H1 (cell line): ENCODE results near the gene MACROD1. TPM values are rescaled to one million over a fixed set of nuclear protein-coding genes. Genes with fewer than 3 reads are reported as not detected.

Source experiments
- CTCF ChIA-PET: fragments of 300-600 bp; sonication (Branson Sonifier 250); formaldehyde crosslinking; loops from one replicate; lab custom pipeline; 2021; ENCODE audit not compliant: partially characterized antibody; lab: Charles Lee
- POLR2A ChIA-PET: fragments of 300-600 bp; sonication (Branson Sonifier 250); formaldehyde crosslinking; loops from one replicate; lab custom pipeline; 2021; ENCODE audit warnings: inconsistent platforms; ENCODE audit not compliant: partially characterized antibody; lab: Charles Lee
- DNase-seq, 2 experiments: peaks; one replicate each; pipeline versions ENCODE4 v3.0.0 to v3.0.0-alpha.2; 2010 to 2022; ENCODE audit warnings: low spot score in 2 of 2, low read depth in 1 of 2, mixed read lengths in 1 of 2
- FAIRE-seq: peaks from 2 replicates; lab custom pipeline; 2011; peaks lifted over from hg19 to GRCh38; lab: Jason Lieb, UNC
- H2AFZ ChIP-seq: 2 replicates; pipeline ENCODE4 v1.8.1; 2012; ENCODE audit warnings: low read length, inconsistent platforms
- H2AK5ac ChIP-seq: 2 replicates; pipeline ENCODE4 v1.6.1; 2013; ENCODE audit warnings: low read depth, low read length
- H2BK120ac ChIP-seq: replicated peaks from 2 replicates; pipeline ENCODE3; 2013; ENCODE audit warnings: low read depth, low read length, inconsistent platforms
- H2BK12ac ChIP-seq: 2 replicates; pipeline ENCODE4 v1.6.1; 2013; ENCODE audit warnings: low read depth, low read length
- H2BK15ac ChIP-seq: 2 replicates; pipeline ENCODE4 v1.6.1; 2013; ENCODE audit warnings: low read length
- H2BK20ac ChIP-seq: 2 replicates; pipeline ENCODE4 v1.6.1; 2013; ENCODE audit warnings: low read length
- H2BK5ac ChIP-seq: 2 replicates; pipeline ENCODE4 v1.6.1; 2013; ENCODE audit warnings: low read depth, low read length
- H3K14ac ChIP-seq: 2 replicates; pipeline ENCODE4 v1.6.1; 2013; ENCODE audit warnings: inconsistent platforms; ENCODE audit not compliant: insufficient read length
- H3K18ac ChIP-seq: 2 replicates; pipeline ENCODE4 v1.6.1; 2013; ENCODE audit warnings: low read length; ENCODE audit errors: extremely low read depth
- H3K23ac ChIP-seq: 2 replicates; pipeline ENCODE4 v1.6.1; 2013; ENCODE audit warnings: inconsistent platforms; ENCODE audit not compliant: insufficient read length
- H3K23me2 ChIP-seq: 2 replicates; pipeline ENCODE4 v1.6.1; 2013; ENCODE audit warnings: low read depth, low read length
- H3K27ac ChIP-seq: 2 replicates; pipeline ENCODE4 v1.6.1; 2011; ENCODE audit warnings: low read depth, low read length, inconsistent platforms
- H3K27me3 ChIP-seq, 4 experiments: replicated peaks in 1 of 4; 1 replicate in 1 of 4; 2 replicates in 3 of 4; pipeline versions ENCODE4 v1.6.1 to v1.8.1; 2011 to 2013; ENCODE audit warnings: low read length in 3 of 4, mild to moderate bottlenecking in 3 of 4, inconsistent platforms in 2 of 4, mixed read lengths in 2 of 4, moderate library complexity in 1 of 4; ENCODE audit not compliant: control insufficient read depth in 3 of 4, insufficient read depth in 3 of 4; ENCODE audit errors: extremely low read depth in 1 of 4
- H3K36me3 ChIP-seq, 4 experiments: 2 replicates each; pipeline versions ENCODE4 v1.6.1 to v1.8.1; 2011 to 2013; ENCODE audit warnings: mild to moderate bottlenecking in 4 of 4, low read length in 3 of 4, moderate library complexity in 2 of 4, control low read depth in 1 of 4, inconsistent platforms in 1 of 4; ENCODE audit not compliant: insufficient read depth in 4 of 4, control insufficient read depth in 2 of 4
- H3K4ac ChIP-seq: replicated peaks from 2 replicates; pipeline ENCODE3; 2013; ENCODE audit warnings: low read length, low read depth, mixed read lengths, inconsistent platforms; ENCODE audit not compliant: insufficient read length
- H3K4me1 ChIP-seq, 4 experiments: replicated peaks in 1 of 4; 1 replicate in 1 of 4; 2 replicates in 3 of 4; pipeline versions ENCODE4 v1.6.1 to v1.8.1; 2011 to 2013; ENCODE audit warnings: low read length in 3 of 4, inconsistent platforms in 2 of 4, mixed read lengths in 1 of 4; ENCODE audit not compliant: insufficient read depth in 4 of 4, control insufficient read depth in 3 of 4
- H3K4me2 ChIP-seq, 2 experiments: 2 replicates each; pipeline versions ENCODE4 v1.6.1 to v1.8.1; 2011 to 2013; ENCODE audit warnings: low read depth in 2 of 2, low read length in 2 of 2, control low read depth in 1 of 2, inconsistent platforms in 1 of 2, mild to moderate bottlenecking in 1 of 2; ENCODE audit not compliant: insufficient read depth in 1 of 2
- H3K4me3 ChIP-seq, 4 experiments: fragments of 200-600, 300-600 bp in 1 of 4; sonication (generic), shearing (Covaris generic), sonication (Bioruptor Twin) in 1 of 4; 2 replicates each; pipeline versions ENCODE4 v1.5.1 to v1.8.1; 2011 to 2016; ENCODE audit warnings: low read length in 4 of 4, low read depth in 3 of 4, control low read depth in 2 of 4, inconsistent platforms in 2 of 4, mild to moderate bottlenecking in 2 of 4, mixed read lengths in 1 of 4, moderate library complexity in 1 of 4; ENCODE audit not compliant: insufficient read depth in 2 of 4; ENCODE audit errors: extremely low read depth in 1 of 4
- H3K56ac ChIP-seq: replicated peaks from 2 replicates; pipeline ENCODE3; 2013; ENCODE audit warnings: low read depth, mild to moderate bottlenecking, mixed read lengths, low read length, inconsistent platforms; ENCODE audit not compliant: insufficient read length
- H3K79me1 ChIP-seq: 2 replicates; pipeline ENCODE4 v1.6.1; 2013; ENCODE audit warnings: low read depth, low read length, control low read depth
- H3K79me2 ChIP-seq, 2 experiments: 2 replicates each; pipeline versions ENCODE4 v1.6.1 to v1.8.1; 2012 to 2013; ENCODE audit warnings: low read length in 2 of 2, mild to moderate bottlenecking in 2 of 2, inconsistent platforms in 1 of 2; ENCODE audit not compliant: insufficient read depth in 2 of 2, control insufficient read depth in 1 of 2
- H3K9ac ChIP-seq, 4 experiments: replicated peaks in 1 of 4; 1 replicate in 1 of 4; 2 replicates in 3 of 4; pipeline versions ENCODE4 v1.6.1 to v1.8.1; 2011 to 2013; ENCODE audit warnings: low read depth in 3 of 4, low read length in 3 of 4, control low read depth in 2 of 4, mild to moderate bottlenecking in 2 of 4, moderate library complexity in 2 of 4, inconsistent platforms in 1 of 4; ENCODE audit errors: extremely low read depth in 1 of 4
- H3K9me3 ChIP-seq, 2 experiments: 2 replicates each; pipeline versions ENCODE4 v1.6.1 to v1.8.1; 2012 to 2013; ENCODE audit warnings: mild to moderate bottlenecking in 2 of 2, moderate library complexity in 2 of 2, control low read depth in 1 of 2, inconsistent platforms in 1 of 2, low read depth in 1 of 2, low read length in 1 of 2, mixed read lengths in 1 of 2; ENCODE audit not compliant: insufficient read depth in 2 of 2
- H4K20me1 ChIP-seq, 2 experiments: replicated peaks in 1 of 2; 2 replicates each; pipeline versions ENCODE3 to v1.8.1; 2011 to 2013; ENCODE audit warnings: inconsistent platforms in 2 of 2, low read length in 2 of 2, mild to moderate bottlenecking in 1 of 2; ENCODE audit not compliant: insufficient read depth in 2 of 2, control insufficient read depth in 1 of 2
- H4K5ac ChIP-seq: 2 replicates; pipeline ENCODE4 v1.6.1; 2013; ENCODE audit warnings: low read length, low read depth, mixed read lengths, inconsistent platforms; ENCODE audit not compliant: insufficient read length
- H4K8ac ChIP-seq: 2 replicates; pipeline ENCODE4 v1.8.0; 2013; ENCODE audit warnings: mild to moderate bottlenecking, moderate library complexity, low read length, inconsistent platforms; ENCODE audit not compliant: insufficient read depth; ENCODE audit errors: extremely low read depth
- H4K91ac ChIP-seq: replicated peaks from 2 replicates; pipeline ENCODE3; 2013; ENCODE audit warnings: low read length, mixed read lengths, inconsistent platforms; ENCODE audit not compliant: insufficient read length
- CHD2 ChIP-seq: IDR thresholded peaks from 2 replicates; pipeline ENCODE4 v1.6.1; 2012; ENCODE audit warnings: low read length, improper control_type of control experiment
- HDAC6 ChIP-seq: IDR thresholded peaks from one replicate; pipeline ENCODE4 v1.7.1; 2012; ENCODE audit warnings: low read depth, mild to moderate bottlenecking, inconsistent platforms, low read length, moderate library complexity
- KDM1A ChIP-seq: fragments of 200-600, 300-600 bp; sonication (generic); IDR thresholded peaks from 2 replicates; pipeline ENCODE4 v1.7.1; 2016; ENCODE audit warnings: mild to moderate bottlenecking, low read length, borderline replicate concordance
- WGBS, 2 experiments: shearing (Covaris generic) in 1 of 2; methylation state at CpG; one replicate each; pipeline versions ENCODE4 v1.1.6 to v1.1.7; 2013 to 2015; ENCODE audit warnings: low lambda C conversion rate in 2 of 2, mixed read lengths in 2 of 2, inconsistent platforms in 1 of 2, low coverage in 1 of 2, missing lambda C conversion rate in 1 of 2; ENCODE audit not compliant: insufficient replicate concordance in 2 of 2, insufficient coverage in 1 of 2, insufficient read length in 1 of 2; ENCODE audit errors: extremely low coverage in 1 of 2, missing lambda C conversion rate in 1 of 2; 5-methylcytosine and 5-hydroxymethylcytosine counted together
- polyA plus RNA-seq, 7 experiments: library from polyadenylated mRNA; depleted of rRNA in 3 of 7; stranded (reverse) in 5 of 7; unstranded in 2 of 7; fragments of >200 nt in 5 of 7; fragments of 200-250 nt in 2 of 7; gene quantifications; 1 replicate in 5 of 7; 2 replicates in 1 of 7; 4 replicates in 1 of 7; pipeline versions ENCODE4 v1.2.1 to v1.2.3, GENCODE V29; 2011 to 2013; ENCODE audit warnings: missing spikeins in 2 of 7, mixed read lengths in 2 of 7
- total RNA-seq: library from RNA; stranded (reverse); fragmentation: NEBNext Ultra II Directional; extraction: Animal tissue kit (Norgen Biotek cat#: 25700); gene quantifications from 2 replicates; pipeline ENCODE4 v1.2.1, GENCODE V29; 2021

The MACROD1 gene
- total and polyA plus RNA-seq, 2 of the 8 experiments (the other 6 are each of a cell fraction or from before 2014, with no cell fraction given) = 19.5 to 34.1 TPM

- Histone ChIP-seq H3K27ac (no peak overlapping the region), H2BK5ac (no peak overlapping the region)
- no peak for DNase-seq
These were observed 155.1 kb downstream of the MACROD1 start for GRCh38 chr11:64010783-64011182.

More at GRCh38 chr11:64010783-64011182, 155.1 kb downstream of the MACROD1 start:
- no peak for TF ChIP-seq CHD2
- no peak for TF ChIP-seq KDM1A
- TF ChIP-seq HDAC6 = no peak
- Histone ChIP-seq H3K27me3 (peaks cover 23 to 94% (median 72%) of the 10 kb centered on the region in 4 experiments), H2BK20ac (no peak overlapping the region), H3K79me1 (no peaks in the 10 kb centered on the region; the same call in 1 of the 2 replicates), H3K4me2 (no peak overlapping the region), H3K23me2 (peaks cover 21% of the 10 kb centered on the region; the same call in 1 of the 2 replicates), H3K18ac (no peak overlapping the region), H2AK5ac (no peak overlapping the region; the same call in 1 of the 2 replicates), H4K5ac (no peak overlapping the region), H2BK12ac (no peak overlapping the region), H3K9ac (0 out of 7 replicates have a peak overlapping the region, but pooled peaks of 1 of the 4 experiments have one; percentile 5), H3K56ac (no peak overlapping the region), H2AFZ (no peak overlapping the region), H4K8ac (0 out of 2 replicates have a peak overlapping the region, but pooled peaks have one; percentile 37), H3K4ac (no peak overlapping the region), H3K79me2 (no peaks in the 10 kb centered on the region), H3K14ac (no peak overlapping the region), H2BK120ac (no peak overlapping the region), H3K4me3 (no peak overlapping the region), H3K9me3 (peaks cover 0 to 6% of the 10 kb centered on the region in 2 experiments; a peak in 1 of 4 replicates), H3K4me1 (peaks cover 0 to 15% (median 8%) of the 10 kb centered on the region in 4 experiments; a peak in 5 of 7 replicates), H2BK15ac (no peak overlapping the region), H4K20me1 (peaks cover 1 to 2% of the 10 kb centered on the region in 2 experiments), H3K36me3 (no peaks in the 10 kb centered on the region), H4K91ac (no peak overlapping the region), H3K23ac (no peak overlapping the region)
- ChIA-PET POLR2A (interaction anchor here (0.7 to 1.8 kb wide), 2 partner anchors 10 to 619 kb away, joined by 3 to 8 read pairs; no protein-coding TSS in a partner anchor), CTCF (no interaction called here)
- 89% methylated on average over 2 of the region's 2 CpGs; no CpG with 5 or more reads in 1 of the 2 experiments for WGBS, 2 experiments
- FAIRE-seq = no peak
